ENCODE measurements around the gene MYO3A. TPM values are rescaled to one million over a fixed set of nuclear protein-coding genes. Genes with fewer than 3 reads are reported as not detected.

MYO3A gene
- total RNA-seq, 1 experiment from 2014 or later = not detected

DNA sequence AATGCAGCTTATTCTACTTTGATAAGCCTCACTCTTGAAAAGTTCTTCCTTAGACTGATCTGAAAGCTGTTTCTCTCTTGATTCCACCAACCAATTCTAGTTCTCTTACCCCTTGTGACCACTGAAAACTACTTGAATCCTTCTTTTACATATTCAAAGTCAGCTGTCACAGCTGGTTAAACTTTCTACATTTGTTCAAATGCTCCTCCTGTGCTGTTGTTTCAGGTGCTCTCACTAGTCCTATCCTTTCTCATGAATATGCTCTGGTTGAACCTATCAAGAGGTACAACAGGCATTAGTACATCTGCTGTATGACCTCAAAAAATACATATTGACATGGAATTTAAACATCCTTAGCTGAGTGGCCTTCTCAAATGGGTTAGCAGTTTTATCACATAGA is 91.5 kb downstream of the MYO3A start:
- BruUV-seq (replicated peaks) = no TSS peak

DNA sequence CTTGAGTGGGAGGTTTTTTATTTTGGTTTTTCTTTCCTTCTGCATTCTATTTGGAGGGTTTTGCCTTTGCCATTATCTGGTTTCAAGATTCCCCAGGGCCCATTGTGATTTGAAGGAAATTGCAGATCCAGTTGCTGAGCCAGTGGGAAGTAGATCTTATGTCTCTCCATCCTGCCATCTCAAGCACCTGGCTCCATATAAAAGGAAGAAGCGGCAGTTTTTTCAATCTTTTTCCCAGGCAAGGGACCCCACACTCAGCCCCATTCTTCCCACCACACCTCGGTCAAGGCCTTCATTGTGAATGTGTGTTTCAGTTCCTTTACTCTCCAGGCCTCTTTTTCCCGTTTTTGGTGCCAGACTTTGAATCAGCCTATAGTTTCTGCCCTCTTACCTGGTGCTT is 95.8 kb downstream of the MYO3A start:
- TF ChIP-seq EZH2 (IDR thresholded peaks at IDR 0.05; ENCODE audit: low read depth) = no peak
- TF ChIP-seq, protein P1, sequence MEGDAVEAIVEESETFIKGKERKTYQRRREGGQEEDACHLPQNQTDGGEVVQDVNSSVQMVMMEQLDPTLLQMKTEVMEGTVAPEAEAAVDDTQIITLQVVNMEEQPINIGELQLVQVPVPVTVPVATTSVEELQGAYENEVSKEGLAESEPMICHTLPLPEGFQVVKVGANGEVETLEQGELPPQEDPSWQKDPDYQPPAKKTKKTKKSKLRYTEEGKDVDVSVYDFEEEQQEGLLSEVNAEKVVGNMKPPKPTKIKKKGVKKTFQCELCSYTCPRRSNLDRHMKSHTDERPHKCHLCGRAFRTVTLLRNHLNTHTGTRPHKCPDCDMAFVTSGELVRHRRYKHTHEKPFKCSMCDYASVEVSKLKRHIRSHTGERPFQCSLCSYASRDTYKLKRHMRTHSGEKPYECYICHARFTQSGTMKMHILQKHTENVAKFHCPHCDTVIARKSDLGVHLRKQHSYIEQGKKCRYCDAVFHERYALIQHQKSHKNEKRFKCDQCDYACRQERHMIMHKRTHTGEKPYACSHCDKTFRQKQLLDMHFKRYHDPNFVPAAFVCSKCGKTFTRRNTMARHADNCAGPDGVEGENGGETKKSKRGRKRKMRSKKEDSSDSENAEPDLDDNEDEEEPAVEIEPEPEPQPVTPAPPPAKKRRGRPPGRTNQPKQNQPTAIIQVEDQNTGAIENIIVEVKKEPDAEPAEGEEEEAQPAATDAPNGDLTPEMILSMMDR (conservative IDR thresholded peaks at IDR 0.05) = no peak
- no peaks in the 10 kb centered on the region for H4K20me1 ChIP-seq (ENCODE audit: insufficient read depth)
- H3K79me2 ChIP-seq (ENCODE audit: low read depth) = no peaks in the 10 kb centered on the region
- POLR2A ChIA-PET (ENCODE audit: unreplicated experiment) = no interaction called here
- DNase-seq = no peak
- H3F3A ChIP-seq (ENCODE audit: insufficient read depth, low read depth) = no peaks in the 10 kb centered on the region
- H3K4me2 ChIP-seq = no peak overlapping the region
- no peaks in the 10 kb centered on the region for H3K36me3 ChIP-seq (ENCODE audit: low read depth)
- H3K4me1 ChIP-seq (replicated peaks; ENCODE audit: insufficient read depth) = no peaks in the 10 kb centered on the region
- H3K9me3 ChIP-seq (ENCODE audit: insufficient read depth, low read depth) = no peaks in the 10 kb centered on the region
- no peak overlapping the region for H2AFZ ChIP-seq
- BruUV-seq (replicated peaks) = no TSS peak
- CTCF ChIA-PET = no interaction called here
- H3K4me3 ChIP-seq = no peak overlapping the region
- no peak overlapping the region for H3K27ac ChIP-seq
- intact Hi-C loops (cut with micrococcal nuclease; ENCODE audit: unreplicated experiment) = no loop called here
- no peaks in the 10 kb centered on the region for H3K27me3 ChIP-seq (ENCODE audit: insufficient read depth, low read depth)
- H3K9me2 ChIP-seq (ENCODE audit: insufficient read depth) = no peaks in the 10 kb centered on the region

More for the DNA sequence above, 91.5 kb downstream of the MYO3A start:
- Histone ChIP-seq H2AFZ (no peak overlapping the region), H3K4me1 (replicated peaks; ENCODE audit: insufficient read depth) (no peaks in the 10 kb centered on the region), H3F3A (ENCODE audit: insufficient read depth, low read depth) (no peaks in the 10 kb centered on the region), H3K4me2 (no peak overlapping the region), H3K27ac (no peak overlapping the region), H3K9me3 (ENCODE audit: insufficient read depth, low read depth) (no peaks in the 10 kb centered on the region), H3K79me2 (ENCODE audit: low read depth) (no peaks in the 10 kb centered on the region), H3K36me3 (ENCODE audit: low read depth) (no peaks in the 10 kb centered on the region), H3K4me3 (no peak overlapping the region), H4K20me1 (ENCODE audit: insufficient read depth) (no peaks in the 10 kb centered on the region), H3K9me2 (ENCODE audit: insufficient read depth) (no peaks in the 10 kb centered on the region), H3K27me3 (ENCODE audit: insufficient read depth, low read depth) (no peaks in the 10 kb centered on the region)
- intact Hi-C loops (cut with micrococcal nuclease; ENCODE audit: unreplicated experiment) = no loop called here
- TF ChIP-seq, protein P1 (conservative IDR thresholded peaks at IDR 0.05) = no peak
- TF ChIP-seq EZH2 (IDR thresholded peaks at IDR 0.05; ENCODE audit: low read depth) = no peak
- POLR2A ChIA-PET (ENCODE audit: unreplicated experiment) = no interaction called here
- CTCF ChIA-PET = no interaction called here
- DNase-seq = no peak

DNA sequence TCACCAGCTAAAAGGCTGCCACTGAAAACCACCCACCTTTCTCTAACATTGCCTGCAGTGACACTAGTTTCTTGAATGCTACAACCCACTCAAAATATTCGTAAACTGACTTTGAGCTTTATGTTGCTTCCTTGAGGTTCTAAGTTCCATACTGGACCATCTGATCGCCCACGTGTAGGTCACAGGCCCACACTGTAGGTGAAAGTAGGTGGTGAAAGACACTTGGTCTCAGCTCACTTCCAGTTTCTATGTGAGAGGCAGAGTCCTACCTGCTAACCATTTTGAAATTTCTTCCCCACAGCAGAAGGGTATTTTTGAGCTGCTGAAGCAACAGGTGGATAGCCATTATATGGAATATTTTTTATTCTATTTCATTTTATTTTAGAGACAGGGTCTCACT is 97.3 kb downstream of the MYO3A start:
- H3K79me2 ChIP-seq (ENCODE audit: low read depth) = no peaks in the 10 kb centered on the region
- H3K9me3 ChIP-seq (ENCODE audit: insufficient read depth, low read depth) = no peaks in the 10 kb centered on the region
- ChIA-PET POLR2A (ENCODE audit: unreplicated experiment) (no interaction called here), CTCF (no interaction called here)
- DNase-seq = no peak
- no peaks in the 10 kb centered on the region for H3K27me3 ChIP-seq (ENCODE audit: insufficient read depth, low read depth)
- no peaks in the 10 kb centered on the region for H3K36me3 ChIP-seq (ENCODE audit: low read depth)
- no peak overlapping the region for H3K4me2 ChIP-seq
- no peak overlapping the region for H3K27ac ChIP-seq
- H2AFZ ChIP-seq = no peak overlapping the region
- intact Hi-C loops (cut with micrococcal nuclease; ENCODE audit: unreplicated experiment) = no loop called here
- H3K4me3 ChIP-seq = no peak overlapping the region
- H3F3A ChIP-seq (ENCODE audit: insufficient read depth, low read depth) = no peaks in the 10 kb centered on the region
- TF ChIP-seq, protein P1 (conservative IDR thresholded peaks at IDR 0.05) = no peak
- TF ChIP-seq EZH2 (IDR thresholded peaks at IDR 0.05; ENCODE audit: low read depth) = no peak
- H3K9me2 ChIP-seq (ENCODE audit: insufficient read depth) = no peaks in the 10 kb centered on the region
- BruUV-seq (replicated peaks) = no TSS peak
- H3K4me1 ChIP-seq (replicated peaks; ENCODE audit: insufficient read depth) = no peaks in the 10 kb centered on the region
- no peaks in the 10 kb centered on the region for H4K20me1 ChIP-seq (ENCODE audit: insufficient read depth)

Measured in PC-9 (cell line).